GM12865 (cell line): ENCODE data around the gene SIMC1.
"Not testable (repeated sequence)": the region's sequence is repeated elsewhere in the genome, so short reads cannot be mapped to it uniquely, and the experiment has no call there.

ENCODE experiments used
- DNase-seq: peaks from one replicate; pipeline ENCODE4 v3.0.0; 2010; ENCODE audit warnings: low read depth
- H3K4me3 ChIP-seq: 2 replicates; pipeline ENCODE4 v1.5.1; 2011; ENCODE audit warnings: mild to moderate bottlenecking, low read depth, low read length, control low read depth
- CTCF ChIP-seq: IDR thresholded peaks from 2 replicates; pipeline ENCODE4 v1.5.1; 2011; ENCODE audit warnings: low read length, control low read depth, low read depth, inconsistent platforms; ENCODE audit not compliant: insufficient read depth; ENCODE audit errors: missing control alignments

Gene SIMC1

GRCh38 chr5:176235155-176235554 lies 3.1 kb upstream of the SIMC1 start:
- TF ChIP-seq CTCF: peak; percentile 25
- H3K4me3 ChIP-seq: not testable (repeated sequence)
- DNase-seq: peak; percentile 56

- not testable (repeated sequence) for DNase-seq, H3K4me3 ChIP-seq
Measured at GRCh38 chr5:176238645-176239283, 540 bp downstream of the SIMC1 start.

- H3K4me3 ChIP-seq: not testable (repeated sequence)
Measured at GRCh38 chr5:176239304-176239703, 1.1 kb downstream of the SIMC1 start.

GRCh38 chr5:176244318-176244717 lies 6.1 kb downstream of the SIMC1 start:
- H3K4me3 ChIP-seq, DNase-seq: not testable (repeated sequence)

More at GRCh38 chr5:176239304-176239703, 1.1 kb downstream of the SIMC1 start:
- not testable (repeated sequence) for DNase-seq

- not testable (repeated sequence) for DNase-seq, H3K4me3 ChIP-seq
Measured at GRCh38 chr5:176245074-176245473, 6.8 kb downstream of the SIMC1 start.

GRCh38 chr5:176245489-176245888 lies 7.3 kb downstream of the SIMC1 start:
- not testable (repeated sequence) for H3K4me3 ChIP-seq, DNase-seq

- H3K4me3 ChIP-seq, DNase-seq: not testable (repeated sequence)
Measured at GRCh38 chr5:176250691-176251090, 12.5 kb downstream of the SIMC1 start.

- not testable (repeated sequence) for H3K4me3 ChIP-seq, DNase-seq
Measured at GRCh38 chr5:176252171-176252570, 13.9 kb downstream of the SIMC1 start.

GRCh38 chr5:176253370-176254065 lies 15.3 kb downstream of the SIMC1 start:
- DNase-seq, H3K4me3 ChIP-seq: not testable (repeated sequence)

- not testable (repeated sequence) for H3K4me3 ChIP-seq, DNase-seq
Measured at GRCh38 chr5:176254066-176254393, 15.8 kb downstream of the SIMC1 start.

- not testable (repeated sequence) for H3K4me3 ChIP-seq, DNase-seq
Measured at GRCh38 chr5:176257871-176258505, 19.8 kb downstream of the SIMC1 start.

- DNase-seq, H3K4me3 ChIP-seq: not testable (repeated sequence)
Measured at GRCh38 chr5:176260682-176261081, 22.5 kb downstream of the SIMC1 start.

- H3K4me3 ChIP-seq, DNase-seq: not testable (repeated sequence)
Measured at GRCh38 chr5:176266448-176266847, 28.2 kb downstream of the SIMC1 start.

- DNase-seq: not testable (repeated sequence)
Measured at GRCh38 chr5:176289018-176289417, 50.8 kb downstream of the SIMC1 start.

GRCh38 chr5:176290057-176290840 lies 52.0 kb downstream of the SIMC1 start:
- DNase-seq, H3K4me3 ChIP-seq: not testable (repeated sequence)

More at GRCh38 chr5:176289018-176289417, 50.8 kb downstream of the SIMC1 start:
- H3K4me3 ChIP-seq: not testable (repeated sequence)

- not testable (repeated sequence) for DNase-seq, H3K4me3 ChIP-seq
Measured at GRCh38 chr5:176305356-176305755, 67.1 kb downstream of the SIMC1 start.
